GM13976 (cell line): Measurements from ENCODE around the gene LRRC30.

Experiments
- DNase-seq: peaks from one replicate; pipeline ENCODE4 v3.0.0; 2012; ENCODE audit warnings: low spot score
- in situ Hi-C: fragments of 300-500 bp; cut with MboI; formaldehyde crosslinking; loops from one replicate; pipeline ENCODE4 v1.12.0; 2022; ENCODE audit warnings: low sequenced_read_pairs, mixed read lengths, inconsistent platforms; ENCODE audit not compliant: unreplicated experiment
- TF ChIP-seq, protein P1 (sequence below): IDR thresholded peaks from 2 replicates; pipeline ENCODE4 v1.5.1; 2012; ENCODE audit warnings: borderline replicate concordance, mild to moderate bottlenecking; ENCODE audit not compliant: insufficient read depth; ENCODE audit errors: extremely low read depth, missing control alignments, control extremely low read depth

The LRRC30 gene

DNA sequence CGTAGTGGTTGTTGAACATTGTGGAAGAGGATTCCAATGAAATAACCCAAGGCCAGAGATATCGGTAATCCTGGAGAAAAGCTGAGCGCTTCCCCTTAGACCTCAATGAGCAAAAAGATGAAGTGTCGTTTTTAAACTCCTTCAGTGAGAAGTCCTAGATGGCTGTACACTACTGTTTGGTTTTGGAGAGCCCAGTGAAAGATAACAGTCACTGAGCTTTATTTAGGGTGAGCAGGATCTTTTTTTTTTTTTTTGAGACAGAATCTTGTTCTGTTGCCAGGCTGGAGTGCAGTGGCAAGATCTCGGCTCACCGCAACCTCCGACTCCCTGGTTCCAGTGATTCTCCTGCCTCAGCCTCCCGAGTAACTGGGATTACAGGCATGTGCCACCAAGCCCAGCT, 24.2 kb downstream of the LRRC30 start:
- no peak for DNase-seq
- in situ Hi-C loops, result no loop called here
- TF ChIP-seq, protein P1, sequence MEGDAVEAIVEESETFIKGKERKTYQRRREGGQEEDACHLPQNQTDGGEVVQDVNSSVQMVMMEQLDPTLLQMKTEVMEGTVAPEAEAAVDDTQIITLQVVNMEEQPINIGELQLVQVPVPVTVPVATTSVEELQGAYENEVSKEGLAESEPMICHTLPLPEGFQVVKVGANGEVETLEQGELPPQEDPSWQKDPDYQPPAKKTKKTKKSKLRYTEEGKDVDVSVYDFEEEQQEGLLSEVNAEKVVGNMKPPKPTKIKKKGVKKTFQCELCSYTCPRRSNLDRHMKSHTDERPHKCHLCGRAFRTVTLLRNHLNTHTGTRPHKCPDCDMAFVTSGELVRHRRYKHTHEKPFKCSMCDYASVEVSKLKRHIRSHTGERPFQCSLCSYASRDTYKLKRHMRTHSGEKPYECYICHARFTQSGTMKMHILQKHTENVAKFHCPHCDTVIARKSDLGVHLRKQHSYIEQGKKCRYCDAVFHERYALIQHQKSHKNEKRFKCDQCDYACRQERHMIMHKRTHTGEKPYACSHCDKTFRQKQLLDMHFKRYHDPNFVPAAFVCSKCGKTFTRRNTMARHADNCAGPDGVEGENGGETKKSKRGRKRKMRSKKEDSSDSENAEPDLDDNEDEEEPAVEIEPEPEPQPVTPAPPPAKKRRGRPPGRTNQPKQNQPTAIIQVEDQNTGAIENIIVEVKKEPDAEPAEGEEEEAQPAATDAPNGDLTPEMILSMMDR, result no peak

DNA sequence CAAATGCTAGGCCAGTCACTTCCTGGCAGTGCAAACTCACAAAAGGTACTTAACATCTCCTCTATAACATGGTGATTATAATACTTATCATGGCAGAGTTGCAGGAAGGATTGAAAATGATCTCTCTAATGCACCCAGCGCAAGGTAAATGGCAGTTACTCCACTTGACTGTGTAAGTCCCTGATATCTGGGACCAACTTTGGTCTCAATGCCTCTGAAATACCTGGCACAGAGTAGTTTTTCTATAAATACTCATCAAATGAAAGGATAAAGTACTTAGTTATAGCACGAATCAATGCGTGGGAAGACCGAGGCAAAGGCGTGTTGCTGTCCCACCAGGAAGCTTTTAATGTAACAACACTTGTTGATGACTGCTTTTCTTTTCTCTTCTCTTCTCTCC, 24.8 kb downstream of the LRRC30 start:
- in situ Hi-C loops, result no loop called here
- TF ChIP-seq, protein P1, result no peak
- no peak for DNase-seq

DNA sequence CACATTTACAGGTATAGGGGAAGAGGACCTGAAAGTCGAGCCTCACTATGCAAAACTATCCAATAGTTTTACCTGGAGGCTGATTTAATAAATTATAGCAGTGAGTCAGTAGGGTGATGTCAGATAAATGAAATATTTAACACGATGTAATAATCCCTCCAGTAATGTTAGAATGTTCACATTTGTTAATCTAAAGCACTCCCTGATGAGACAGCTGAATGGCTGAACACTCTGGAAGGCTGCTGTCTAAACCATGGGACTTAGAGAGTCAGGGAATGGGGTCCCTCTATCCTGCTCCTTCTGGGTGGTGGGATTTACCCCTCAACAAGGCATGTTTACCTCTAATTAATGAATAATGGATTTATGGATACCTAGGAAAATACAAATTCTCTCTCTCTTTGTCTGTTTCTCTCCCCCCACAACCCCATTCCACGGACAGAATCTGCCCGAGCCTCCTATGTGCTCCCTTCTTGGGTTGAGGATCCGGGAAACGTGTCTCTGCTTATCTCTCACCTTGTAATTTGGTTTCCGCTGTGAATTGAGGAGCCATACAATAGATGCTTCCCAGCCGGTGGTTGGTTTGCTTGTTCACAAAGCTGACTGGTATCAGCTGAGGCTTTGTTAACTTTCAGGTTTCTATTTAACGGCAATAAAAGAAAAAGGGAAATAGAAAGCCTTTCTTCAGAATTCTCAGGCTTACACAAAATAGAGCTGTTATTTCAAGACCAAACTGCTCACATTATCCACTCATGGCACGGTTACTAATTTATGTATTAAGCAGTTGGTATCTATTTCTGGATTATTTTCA, 25.9 kb downstream of the LRRC30 start:
- DNase-seq, result no peak
- in situ Hi-C loops, result no loop called here
- TF ChIP-seq, protein P1, result no peak

DNA sequence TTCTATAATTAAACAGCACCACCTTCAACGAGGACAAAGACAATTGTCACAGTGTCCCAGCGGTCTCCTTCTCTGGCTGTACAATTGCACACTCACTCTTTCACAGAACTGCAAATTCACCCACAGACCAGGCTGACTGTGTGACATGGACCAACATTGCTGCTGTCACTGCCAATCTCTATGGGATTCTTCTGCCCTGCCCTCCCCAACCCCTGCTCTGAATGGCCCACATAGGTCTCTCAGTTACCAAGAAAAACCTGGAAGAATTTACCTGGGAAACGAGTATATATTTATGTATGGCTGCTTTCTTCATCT, 26.5 kb downstream of the LRRC30 start:
- TF ChIP-seq, protein P1, result no peak
- in situ Hi-C loops, result no loop called here
- DNase-seq, result no peak

DNA sequence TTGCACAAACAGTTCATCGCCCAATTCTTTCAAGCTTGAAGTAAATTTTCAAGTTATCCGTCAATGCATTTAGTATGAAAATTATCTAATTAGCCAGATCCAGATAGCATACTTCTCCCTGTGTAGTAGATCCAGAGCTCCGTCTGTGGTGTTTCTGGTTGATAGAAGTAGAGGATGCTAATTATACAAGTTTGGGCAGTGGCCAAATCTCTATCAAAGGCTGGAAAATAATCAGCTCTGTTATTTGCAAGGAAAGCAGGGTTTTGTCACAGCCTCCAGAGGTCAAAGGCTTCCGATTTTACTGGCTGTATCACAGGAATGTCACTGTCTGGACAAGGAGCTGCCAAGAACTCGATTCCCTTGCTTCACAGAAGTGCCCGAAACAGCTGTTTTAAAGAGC, 28.6 kb downstream of the LRRC30 start:
- no peak for DNase-seq
- TF ChIP-seq, protein P1, result no peak
- in situ Hi-C loops, result no loop called here

DNA sequence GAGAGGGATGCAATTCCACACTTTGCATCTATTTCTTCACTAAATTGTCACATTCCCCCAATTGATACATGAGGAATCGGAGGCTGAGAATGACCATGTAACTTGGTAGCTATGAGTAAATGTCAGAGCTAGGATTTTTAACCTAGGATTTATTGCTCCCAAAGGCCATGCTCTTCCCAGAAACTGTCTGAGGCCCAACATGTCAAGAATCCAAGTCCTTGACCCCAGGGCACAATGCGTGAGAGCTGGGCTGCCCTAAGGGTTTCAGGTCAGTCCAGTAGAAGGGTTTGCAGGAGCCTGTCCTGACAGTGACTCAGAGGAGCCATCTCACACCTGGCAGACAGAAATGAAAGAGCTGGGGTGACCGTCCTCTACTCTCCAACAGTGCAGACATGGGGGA, 30.3 kb downstream of the LRRC30 start:
- in situ Hi-C loops, result no loop called here
- TF ChIP-seq, protein P1, result no peak
- no peak for DNase-seq
